ENCODE measurements around the gene RRAGC. TPM values are rescaled to one million over a fixed set of nuclear protein-coding genes. Genes with fewer than 3 reads are reported as not detected.

Gene RRAGC
- total RNA-seq, 4 donors from 2014 or later: 10.0 to 25.0 (median 21.9) TPM

GRCh38 chr1:38867208-38867607 is 7.6 kb upstream of the RRAGC start:
- no peak overlapping the region for H3K4me3 ChIP-seq
- 90 to 98% methylated on average over 7 to 8 of the region's 8 CpGs for WGBS, 2 donors (ENCODE audit: low coverage in 1 of 2)
- H3K36me3 ChIP-seq: no peaks in the 10 kb centered on the region
- H3K27ac ChIP-seq: no peak overlapping the region
- intact Hi-C loops (cut with DNase I; ENCODE audit: low total_unique reads) (no loop called here), in situ Hi-C loops (cut with MboI; ENCODE audit: low pct_ligation_motif_present in 1 of 4, low pct_unique_long_range_greater_than_20kb in 1 of 4, low sequenced_read_pairs in 3 of 4) (no loop called here)
- H3K27me3 ChIP-seq: no peaks in the 10 kb centered on the region
- H3K4me1 ChIP-seq: peaks cover 4 to 11% (median 5%) of the 10 kb centered on the region in 4 donors
- no peak for DNase-seq
- TF ChIP-seq POLR2A (IDR thresholded peaks at IDR 0.05) (no peak), CTCF (IDR thresholded peaks at IDR 0.05) (no peak), EP300 (IDR thresholded peaks at IDR 0.05; ENCODE audit: low read depth) (no peak), POLR2AphosphoS5 (IDR thresholded peaks at IDR 0.05) (no peak)
- no peaks in the 10 kb centered on the region for H3K9me3 ChIP-seq

GRCh38 chr1:38865112-38865715 is 5.6 kb upstream of the RRAGC start:
- Histone ChIP-seq H3K4me1 (peaks cover 0 to 20% (median 11%) of the 10 kb centered on the region in 4 donors), H3K36me3 (no peaks in the 10 kb centered on the region), H3K27me3 (no peaks in the 10 kb centered on the region), H3K9me3 (no peaks in the 10 kb centered on the region), H3K27ac (no peak overlapping the region), H3K4me3 (no peak overlapping the region)
- DNase-seq: no peak
- in situ Hi-C loops (cut with MboI; ENCODE audit: low pct_ligation_motif_present in 1 of 4, low pct_unique_long_range_greater_than_20kb in 1 of 4, low sequenced_read_pairs in 3 of 4): no loop called here
- TF ChIP-seq CTCF (IDR thresholded peaks at IDR 0.05) (no peak), POLR2A (IDR thresholded peaks at IDR 0.05) (no peak), EP300 (IDR thresholded peaks at IDR 0.05; ENCODE audit: low read depth) (no peak), POLR2AphosphoS5 (IDR thresholded peaks at IDR 0.05) (no peak)
- intact Hi-C loops (cut with DNase I; ENCODE audit: low total_unique reads): no loop called here
- WGBS, 2 donors (ENCODE audit: low coverage in 1 of 2): 78 to 81% methylated on average over 4 of the region's 4 CpGs

GRCh38 chr1:38860454-38860795 is 853 bp upstream of the RRAGC start:
- Histone ChIP-seq H3K36me3 (peaks cover 0 to 13% (median 7%) of the 10 kb centered on the region in 4 donors), H3K4me1 (peaks cover 12 to 46% (median 32%) of the 10 kb centered on the region in 4 donors), H3K27me3 (no peaks in the 10 kb centered on the region), H3K9me3 (no peaks in the 10 kb centered on the region), H3K4me3 (peak overlapping the region; percentile 71 to 95 (median 88)), H3K27ac (peak overlapping the region; percentile 84 to 97 (median 96))
- WGBS, 2 donors (ENCODE audit: low coverage in 1 of 2): 0 to 8% methylated on average over 1 to 6 of the region's 6 CpGs
- DNase-seq: no peak
- in situ Hi-C loops (cut with MboI; ENCODE audit: low pct_ligation_motif_present in 1 of 4, low pct_unique_long_range_greater_than_20kb in 1 of 4, low sequenced_read_pairs in 3 of 4) (no loop called here), intact Hi-C loops (cut with DNase I; ENCODE audit: low total_unique reads) (no loop called here)
- no peak for TF ChIP-seq POLR2A (IDR thresholded peaks at IDR 0.05)
- no peak for TF ChIP-seq EP300 (IDR thresholded peaks at IDR 0.05; ENCODE audit: low read depth)
- TF ChIP-seq CTCF (IDR thresholded peaks at IDR 0.05): no peak
- TF ChIP-seq POLR2AphosphoS5 (IDR thresholded peaks at IDR 0.05): no peak

GRCh38 chr1:38858833-38859560 is 575 bp downstream of the RRAGC start:
- Histone ChIP-seq H3K36me3 (peaks cover 0 to 22% (median 8%) of the 10 kb centered on the region in 4 donors), H3K4me3 (peak overlapping the region; percentile 71 to 96 (median 94)), H3K9me3 (no peaks in the 10 kb centered on the region), H3K4me1 (peaks cover 12 to 46% (median 32%) of the 10 kb centered on the region in 4 donors), H3K27ac (peak overlapping the region; percentile 93 to 97 (median 96)), H3K27me3 (no peaks in the 10 kb centered on the region)
- in situ Hi-C loops (cut with MboI; ENCODE audit: low pct_ligation_motif_present in 1 of 4, low pct_unique_long_range_greater_than_20kb in 1 of 4, low sequenced_read_pairs in 3 of 4): no loop called here
- 0 to 2% methylated on average over 5 to 17 of the region's 51 CpGs for WGBS, 2 donors (ENCODE audit: low coverage in 1 of 2)
- TF ChIP-seq EP300 (IDR thresholded peaks at IDR 0.05; ENCODE audit: low read depth) (peak; percentile 7), POLR2AphosphoS5 (IDR thresholded peaks at IDR 0.05) (peak; percentile 37 to 46 (median 44)), POLR2A (IDR thresholded peaks at IDR 0.05) (peak; percentile 71), CTCF (IDR thresholded peaks at IDR 0.05) (no peak)
- peak; percentile 79 for DNase-seq
- intact Hi-C loops (cut with DNase I; ENCODE audit: low total_unique reads): no loop called here
